Mucosa of descending colon (tissue), 3 donors: ENCODE data around the gene VPS35L. TPM values are rescaled to one million over a fixed set of nuclear protein-coding genes. Genes with fewer than 3 reads are reported as not detected.

Experiments used
- ATAC-seq: fragments of 200-7000 bp; cut with Tn5 transposase; one replicate; pipeline ENCODE4 v1.9.1; 2020; ENCODE audit warnings: mild to moderate bottlenecking, moderate library complexity
- DNase-seq, 3 donors: peaks; one replicate each; pipeline ENCODE4 v3.0.0-alpha.2; 2020
- H3K36me3 ChIP-seq: fragments of 200-600 bp; one replicate; pipeline ENCODE4 v1.8.0; 2021; ENCODE audit warnings: low read depth, mild to moderate bottlenecking
- H3K4me1 ChIP-seq: fragments of 200-600 bp; one replicate; pipeline ENCODE4 v1.8.0; 2021; ENCODE audit warnings: low read depth, mild to moderate bottlenecking
- H3K4me3 ChIP-seq: fragments of 200-600 bp; one replicate; pipeline ENCODE4 v1.8.0; 2021; ENCODE audit warnings: mild to moderate bottlenecking
- H3K9me3 ChIP-seq: fragments of 200-600 bp; one replicate; pipeline ENCODE4 v1.8.0; 2021; ENCODE audit warnings: mild to moderate bottlenecking
- CTCF ChIP-seq: fragments of 200-600 bp; IDR thresholded peaks from one replicate; pipeline ENCODE4 v1.8.0; 2022; ENCODE audit warnings: antibody characterized with exemption, mild to moderate bottlenecking
- intact Hi-C, 2 donors: fragments of 100-400 bp; cut with DNase I in 1 of 2; cut with micrococcal nuclease in 1 of 2; formaldehyde crosslinking; loops; one replicate each; pipeline versions ENCODE4 v1.11.0 to v1.11.1; 2022; cut with DNase I, micrococcal nuclease
- total RNA-seq, 3 donors: library from RNA; stranded (reverse); fragmentation: NEBNext Ultra II Directional in 2 of 3; extraction: Animal tissue kit (Norgen Biotek cat#: 25700) in 2 of 3; gene quantifications; one replicate each; pipeline versions ENCODE4 v1.2.1 to v1.2.4, GENCODE V29; 2021 to 2023
- donor health status: DM: no; HTN: no; CAD: no; lungs with moderate emphysema.
- donor health status: DM: no; HTN: no; CAD: no.
- donor health status: DM: no; HTN: yes; CAD: no.

VPS35L gene
- total RNA-seq, 3 donors from 2014 or later: 47.2 to 61.7 (median 61.4) TPM

- DNase-seq (no peak), ATAC-seq (no peak)
- no peaks in the 10 kb centered on the region for H3K36me3 ChIP-seq
- no peak for TF ChIP-seq CTCF
- no peaks in the 10 kb centered on the region for H3K9me3 ChIP-seq
- peaks cover 11% of the 10 kb centered on the region for H3K4me1 ChIP-seq
- peak overlapping the region; percentile 65 for H3K4me3 ChIP-seq
- intact Hi-C loops: loop anchor here (5.0 kb wide), 1 partner anchor 331 kb away; no protein-coding TSS in a partner anchor
These were observed 652 bp downstream of the VPS35L start for GRCh38 chr16:19555938-19556771.

GRCh38 chr16:19559242-19559910 lies 3.9 kb downstream of the VPS35L start:
- Histone ChIP-seq H3K4me1 (peaks cover 11% of the 10 kb centered on the region), H3K9me3 (no peaks in the 10 kb centered on the region), H3K4me3 (no peak overlapping the region), H3K36me3 (no peaks in the 10 kb centered on the region)
- TF ChIP-seq CTCF: peak; percentile 15
- ATAC-seq (no peak), DNase-seq (peak in 1 of 3 donors; percentile 66)
- intact Hi-C loops: loop anchor here (5.0 kb wide), 1 partner anchor 328 kb away; no protein-coding TSS in a partner anchor

DNA sequence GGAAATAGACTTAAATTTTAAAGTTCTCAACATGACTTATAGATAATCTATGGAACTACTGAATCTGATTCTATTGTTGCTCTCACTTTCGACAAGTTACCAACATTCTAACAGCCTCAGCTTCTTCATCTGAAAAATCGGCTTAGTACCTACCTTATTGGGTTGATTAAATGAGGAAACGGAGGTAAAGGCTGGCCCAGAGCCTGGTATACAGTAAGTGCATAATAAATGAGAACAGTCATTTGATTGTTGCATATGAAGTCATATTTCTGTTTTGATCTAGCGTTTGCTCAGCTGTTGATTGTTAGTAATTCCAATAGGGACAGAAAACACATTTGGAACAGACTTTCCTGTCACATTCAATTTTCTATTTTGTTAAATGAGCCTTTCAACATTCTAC lies 4.6 kb downstream of the VPS35L start:
- intact Hi-C loops: no loop called here
- no peak for ATAC-seq
- no peaks in the 10 kb centered on the region for H3K9me3 ChIP-seq
- DNase-seq: no peak
- H3K4me1 ChIP-seq: peaks cover 8% of the 10 kb centered on the region
- no peaks in the 10 kb centered on the region for H3K36me3 ChIP-seq
- no peak for TF ChIP-seq CTCF
- no peak overlapping the region for H3K4me3 ChIP-seq

DNA sequence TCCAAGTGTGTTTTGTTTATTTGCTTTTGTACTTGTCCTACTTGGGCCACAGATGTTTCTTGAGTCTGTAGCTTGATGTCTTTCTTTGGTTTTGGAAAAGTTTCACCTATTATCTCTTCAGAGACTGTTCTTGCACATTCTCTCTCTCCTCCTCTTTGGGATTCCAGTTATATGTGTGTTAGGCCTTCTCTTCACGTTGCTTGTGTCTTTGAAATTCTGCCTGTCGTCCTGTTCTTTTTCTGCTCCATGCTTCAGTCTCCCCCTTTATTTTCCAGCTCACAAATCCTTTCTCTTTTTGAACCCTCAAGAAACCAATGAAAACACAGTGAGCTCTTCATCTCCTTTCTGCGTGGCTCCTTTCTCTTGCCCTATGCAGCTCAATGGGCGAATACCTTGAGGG lies 7.9 kb downstream of the VPS35L start:
- Histone ChIP-seq H3K4me3 (no peak overlapping the region), H3K4me1 (no peaks in the 10 kb centered on the region), H3K36me3 (no peaks in the 10 kb centered on the region), H3K9me3 (no peaks in the 10 kb centered on the region)
- ATAC-seq (no peak), DNase-seq (no peak)
- no peak for TF ChIP-seq CTCF
- intact Hi-C loops: no loop called here

DNA sequence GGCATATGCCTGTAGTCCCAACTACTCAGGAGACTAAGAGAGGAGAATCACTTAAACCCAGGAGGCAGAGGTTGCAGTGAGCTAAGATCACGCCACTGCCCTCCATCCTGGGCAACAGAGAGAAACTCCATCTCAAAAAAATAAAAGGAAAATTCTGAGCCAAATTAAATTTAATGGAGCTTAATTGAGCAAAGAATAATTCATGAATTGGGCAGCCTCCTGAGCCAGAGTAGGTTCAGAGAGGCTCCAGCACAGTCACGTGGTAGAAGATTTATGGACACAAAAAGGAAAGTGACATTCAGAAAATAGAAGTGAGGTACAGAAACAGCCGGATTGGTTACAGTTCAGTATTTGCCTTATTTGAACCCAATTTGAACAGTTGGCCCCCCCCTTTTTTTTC lies 10.9 kb downstream of the VPS35L start:
- TF ChIP-seq CTCF: no peak
- no peak for ATAC-seq
- no peaks in the 10 kb centered on the region for H3K4me1 ChIP-seq
- no peaks in the 10 kb centered on the region for H3K9me3 ChIP-seq
- DNase-seq: no peak
- H3K36me3 ChIP-seq: peaks cover 6% of the 10 kb centered on the region
- no peak overlapping the region for H3K4me3 ChIP-seq
- intact Hi-C loops: no loop called here
